Panc1 (cell line): ENCODE data around the gene ABCC10. TPM values are rescaled to one million over a fixed set of nuclear protein-coding genes. Genes with fewer than 3 reads are reported as not detected.
"Not testable (repeated sequence)": the region's sequence is repeated elsewhere in the genome, so short reads cannot be mapped to it uniquely, and the experiment has no call there.

Experiments
- ATAC-seq: fragments of 200-7000 bp; cut with Tn5 transposase; 2 replicates; pipeline ENCODE4 v1.9.1; 2020; ENCODE audit warnings: mild to moderate bottlenecking, moderate library complexity
- BruUV-seq: library from RNA; stranded (reverse); fragments of 400-500 nt; replicated peaks from 2 replicates; lab custom pipeline; 2021; lab: Mats Ljungman, UMichigan
- CTCF ChIA-PET: fragments of 300-600 bp; sonication (Branson Sonifier 250); formaldehyde crosslinking; loops from one replicate; lab custom pipeline; 2022; ENCODE audit warnings: antibody characterized with exemption; lab: Charles Lee
- POLR2A ChIA-PET: fragments of 300-600 bp; sonication (Branson Sonifier 250); formaldehyde crosslinking; loops from one replicate; lab custom pipeline; 2022; ENCODE audit warnings: antibody characterized with exemption; lab: Charles Lee
- DNase-seq: peaks from one replicate; pipeline ENCODE4 v3.0.0-alpha.2; 2010; ENCODE audit warnings: low read depth, low spot score
- H3K27ac ChIP-seq: 2 replicates; pipeline ENCODE4 v1.5.1; 2011; ENCODE audit warnings: mild to moderate bottlenecking, low read length, inconsistent platforms
- H3K27me3 ChIP-seq: fragments of 200-500 bp; sonication (Bioruptor generic); 2 replicates; pipeline ENCODE4 v1.6.0; 2014; ENCODE audit warnings: low read length, inconsistent platforms; ENCODE audit not compliant: control insufficient read depth, insufficient read depth
- H3K36me3 ChIP-seq: fragments of 200-500 bp; sonication (Bioruptor generic); 2 replicates; pipeline ENCODE4 v1.5.1; 2014; ENCODE audit warnings: inconsistent platforms, mild to moderate bottlenecking, low read length, moderate library complexity; ENCODE audit not compliant: control insufficient read depth, insufficient read depth
- H3K4me1 ChIP-seq: 2 replicates; pipeline ENCODE4 v1.5.1; 2011; ENCODE audit warnings: inconsistent platforms, mild to moderate bottlenecking, low read length, moderate library complexity; ENCODE audit not compliant: control insufficient read depth, insufficient read depth
- H3K4me3 ChIP-seq, 2 experiments: 2 replicates each; pipeline ENCODE4 v1.5.1; 2011 to 2012; ENCODE audit warnings: low read depth in 2 of 2, low read length in 2 of 2, mild to moderate bottlenecking in 2 of 2, inconsistent platforms in 1 of 2, moderate library complexity in 1 of 2
- H3K9me3 ChIP-seq: fragments of 200-500 bp; sonication (Bioruptor generic); 2 replicates; pipeline ENCODE4 v1.5.1; 2014; ENCODE audit warnings: low read depth, mild to moderate bottlenecking, inconsistent platforms, low read length, moderate library complexity; ENCODE audit not compliant: control insufficient read depth, insufficient read depth
- POLR2AphosphoS5 ChIP-seq: IDR thresholded peaks from 2 replicates; pipeline ENCODE4 v1.6.1; 2012; ENCODE audit warnings: mild to moderate bottlenecking, low read depth, low read length, moderate library complexity
- REST ChIP-seq, 2 experiments: IDR thresholded peaks; 2 replicates each; pipeline ENCODE4 v1.6.1; 2011 to 2012; ENCODE audit warnings: low read depth in 2 of 2, control low read depth in 1 of 2, low read length in 1 of 2, mild to moderate bottlenecking in 1 of 2, moderate library complexity in 1 of 2; ENCODE audit not compliant: insufficient read depth in 1 of 2
- SIN3A ChIP-seq: IDR thresholded peaks from 2 replicates; pipeline ENCODE4 v1.6.1; 2012; ENCODE audit warnings: low read depth, mild to moderate bottlenecking, low read length, moderate library complexity, borderline replicate concordance; ENCODE audit not compliant: insufficient read depth
- TCF7L2 ChIP-seq: IDR thresholded peaks from 2 replicates; pipeline ENCODE4 v1.6.1; 2011; ENCODE audit warnings: mild to moderate bottlenecking, low read depth, low read length, inconsistent platforms
- in situ Hi-C: cut with HindIII; loops from 2 replicates; pipeline ENCODE4 v1.10.0; 2016; ENCODE audit warnings: low sequenced_read_pairs, low pct_unique_long_range_greater_than_20kb
- intact Hi-C: fragments of 100-400 bp; cut with micrococcal nuclease; formaldehyde crosslinking; loops from one replicate; pipeline ENCODE4 v1.10.0; 2022; ENCODE audit not compliant: unreplicated experiment
- total RNA-seq: library from RNA; stranded (reverse); gene quantifications from one replicate; pipeline ENCODE4 v1.2.1, GENCODE V29; 2021; ENCODE audit not compliant: unreplicated experiment
- TF ChIP-seq, protein P1 (sequence below): fragments of 450-650 bp; IDR thresholded peaks from 2 replicates; pipeline ENCODE4 v1.5.1; 2017; ENCODE audit warnings: mild to moderate bottlenecking

ABCC10 gene
- total RNA-seq, 1 experiment from 2014 or later, result 52.7 TPM

DNA sequence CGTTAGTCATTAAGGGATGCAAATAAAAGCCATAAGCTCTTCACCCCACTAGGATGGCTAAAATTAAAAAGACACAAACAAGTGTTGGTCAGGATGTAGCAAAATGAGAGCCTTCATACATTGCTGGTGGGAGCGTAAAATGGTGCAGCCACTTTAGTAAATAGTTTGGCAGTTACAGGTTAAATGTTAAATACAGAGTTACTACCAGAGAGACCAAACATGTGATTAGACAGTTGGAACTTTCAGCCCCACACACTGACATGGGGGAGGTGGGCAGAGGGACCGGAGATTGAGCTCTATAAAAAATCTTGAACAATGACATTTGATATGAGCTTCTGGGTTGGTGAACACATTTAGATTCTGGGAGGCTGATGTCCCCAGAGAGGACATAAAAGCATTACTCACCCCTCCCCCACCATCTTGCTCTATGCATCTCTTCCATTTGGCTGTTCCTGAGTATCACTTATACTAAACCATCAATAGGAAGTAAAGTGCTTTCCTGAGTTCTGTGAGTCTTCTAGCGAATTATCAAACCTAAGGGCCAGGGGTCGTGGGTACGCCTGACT, 37.5 kb upstream of the ABCC10 start:
- no TSS peak for BruUV-seq
- in situ Hi-C loops, result no loop called here
- POLR2A ChIA-PET, result no interaction called here
- no peak overlapping the region for H3K4me3 ChIP-seq
- H3K36me3 ChIP-seq, result no peaks in the 10 kb centered on the region
- no peak for ATAC-seq
- no peak overlapping the region for H3K27ac ChIP-seq
- no peaks in the 10 kb centered on the region for H3K4me1 ChIP-seq
- CTCF ChIA-PET, result no interaction called here
- intact Hi-C loops, result no loop called here
- TF ChIP-seq SIN3A (no peak), REST (IDR thresholded peaks at IDR 0.05; ENCODE audit: insufficient read depth in 1 of 2, low read depth in 2 of 2, low read length in 1 of 2) (no peak), POLR2AphosphoS5 (no peak), TCF7L2 (no peak)
- TF ChIP-seq, protein P1, sequence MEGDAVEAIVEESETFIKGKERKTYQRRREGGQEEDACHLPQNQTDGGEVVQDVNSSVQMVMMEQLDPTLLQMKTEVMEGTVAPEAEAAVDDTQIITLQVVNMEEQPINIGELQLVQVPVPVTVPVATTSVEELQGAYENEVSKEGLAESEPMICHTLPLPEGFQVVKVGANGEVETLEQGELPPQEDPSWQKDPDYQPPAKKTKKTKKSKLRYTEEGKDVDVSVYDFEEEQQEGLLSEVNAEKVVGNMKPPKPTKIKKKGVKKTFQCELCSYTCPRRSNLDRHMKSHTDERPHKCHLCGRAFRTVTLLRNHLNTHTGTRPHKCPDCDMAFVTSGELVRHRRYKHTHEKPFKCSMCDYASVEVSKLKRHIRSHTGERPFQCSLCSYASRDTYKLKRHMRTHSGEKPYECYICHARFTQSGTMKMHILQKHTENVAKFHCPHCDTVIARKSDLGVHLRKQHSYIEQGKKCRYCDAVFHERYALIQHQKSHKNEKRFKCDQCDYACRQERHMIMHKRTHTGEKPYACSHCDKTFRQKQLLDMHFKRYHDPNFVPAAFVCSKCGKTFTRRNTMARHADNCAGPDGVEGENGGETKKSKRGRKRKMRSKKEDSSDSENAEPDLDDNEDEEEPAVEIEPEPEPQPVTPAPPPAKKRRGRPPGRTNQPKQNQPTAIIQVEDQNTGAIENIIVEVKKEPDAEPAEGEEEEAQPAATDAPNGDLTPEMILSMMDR, result no peak
- H3K9me3 ChIP-seq, result no peaks in the 10 kb centered on the region
- no peak for DNase-seq
- no peaks in the 10 kb centered on the region for H3K27me3 ChIP-seq

GRCh38 chr6:43390753-43391439, 36.4 kb upstream of the ABCC10 start:
- H3K4me3 ChIP-seq, ATAC-seq, DNase-seq, intact Hi-C loops, in situ Hi-C loops, H3K9me3 ChIP-seq, H3K4me1 ChIP-seq, H3K27ac ChIP-seq, H3K27me3 ChIP-seq, H3K36me3 ChIP-seq, BruUV-seq: not testable (repeated sequence)
- POLR2A ChIA-PET, result interaction anchor here (0.6 to 0.7 kb wide), 2 partner anchors 8 to 84 kb away, joined by 3 read pairs; no protein-coding TSS in a partner anchor
- CTCF ChIA-PET, result interaction anchor here (0.6 kb wide), 1 partner anchor 67 kb away, joined by 9 read pairs; no protein-coding TSS in a partner anchor
